HepG2 (cell line): ENCODE results near the gene PHKG1. TPM values are rescaled to one million over a fixed set of nuclear protein-coding genes. Genes with fewer than 3 reads are reported as not detected.

ENCODE experiments used
- BCLAF1 ChIP-seq: fragments of 450-650 bp; IDR thresholded peaks from 2 replicates; pipeline ENCODE4 v1.6.1; 2017; ENCODE audit warnings: mild to moderate bottlenecking
- CEBPG ChIP-seq: IDR thresholded peaks from 2 replicates; pipeline ENCODE4 v1.6.1; 2016
- CHCHD3 ChIP-seq: sonication (generic); formaldehyde crosslinking; IDR thresholded peaks from 2 replicates; pipeline ENCODE4 v1.8.0; 2022; ENCODE audit warnings: mild to moderate bottlenecking, missing genetic modification reagents, moderate library complexity
- ELF3 ChIP-seq: IDR thresholded peaks from 2 replicates; pipeline ENCODE4 v1.6.1; 2016; ENCODE audit warnings: missing genetic modification reagents, missing compliant biosample characterization
- HIVEP1 ChIP-seq: sonication (generic); formaldehyde crosslinking; IDR thresholded peaks from 2 replicates; pipeline ENCODE4 v1.4.0; 2020; ENCODE audit warnings: mild to moderate bottlenecking, missing genetic modification reagents
- KDM1A ChIP-seq: IDR thresholded peaks from 2 replicates; pipeline ENCODE4 v1.6.1; 2016; ENCODE audit warnings: missing compliant biosample characterization
- NR2F2 ChIP-seq: IDR thresholded peaks from 2 replicates; pipeline ENCODE4 v1.6.1; 2012; ENCODE audit warnings: low read depth, inconsistent platforms, borderline replicate concordance
- RFXANK ChIP-seq: IDR thresholded peaks from 2 replicates; pipeline ENCODE4 v1.6.1; 2016
- TBL1XR1 ChIP-seq: fragments of 150-350 bp; IDR thresholded peaks from 2 replicates; pipeline ENCODE4 v1.6.1; 2014; ENCODE audit warnings: borderline replicate concordance, low read length; ENCODE audit not compliant: partially characterized antibody
- TOE1 ChIP-seq: sonication (generic); formaldehyde crosslinking; IDR thresholded peaks from 2 replicates; pipeline ENCODE4 v1.4.0; 2020; ENCODE audit warnings: mild to moderate bottlenecking, missing genetic modification reagents
- ZEB1 ChIP-seq: IDR thresholded peaks from 2 replicates; pipeline ENCODE4 v1.6.1; 2012; ENCODE audit warnings: mild to moderate bottlenecking, low read depth, inconsistent platforms; ENCODE audit not compliant: insufficient replicate concordance
- ZFP37 ChIP-seq: sonication (generic); formaldehyde crosslinking; IDR thresholded peaks from 2 replicates; pipeline ENCODE4 v1.4.0; 2020; ENCODE audit warnings: missing genetic modification reagents, borderline replicate concordance
- ZFP90 ChIP-seq: sonication (generic); formaldehyde crosslinking; IDR thresholded peaks from 2 replicates; pipeline ENCODE4 v1.8.0; 2022; ENCODE audit warnings: missing genetic modification reagents, mild to moderate bottlenecking, inconsistent platforms, borderline replicate concordance
- ZFY ChIP-seq: sonication (generic); formaldehyde crosslinking; IDR thresholded peaks from 2 replicates; pipeline ENCODE4 v1.4.0; 2020; ENCODE audit warnings: missing genetic modification reagents
- ZNF282 ChIP-seq: fragments of 450-650 bp; IDR thresholded peaks from 2 replicates; pipeline ENCODE4 v1.6.1; 2018; ENCODE audit not compliant: partially characterized antibody
- ZNF317 ChIP-seq: sonication (generic); formaldehyde crosslinking; IDR thresholded peaks from 2 replicates; pipeline ENCODE4 v1.5.0; 2020; ENCODE audit warnings: mild to moderate bottlenecking, missing genetic modification reagents
- ZNF513 ChIP-seq: sonication (generic); formaldehyde crosslinking; conservative IDR thresholded peaks from 2 replicates; pipeline ENCODE4 v1.5.0; 2020; ENCODE audit warnings: missing genetic modification reagents
- ZNF549 ChIP-seq: sonication (generic); formaldehyde crosslinking; IDR thresholded peaks from 2 replicates; pipeline ENCODE4 v1.5.0; 2020; ENCODE audit warnings: missing genetic modification reagents
- ZNF550 ChIP-seq: sonication (generic); formaldehyde crosslinking; IDR thresholded peaks from 2 replicates; pipeline ENCODE4 v1.4.0; 2020; ENCODE audit warnings: mild to moderate bottlenecking, missing genetic modification reagents, borderline replicate concordance
- ZNF589 ChIP-seq: sonication (generic); formaldehyde crosslinking; conservative IDR thresholded peaks from 2 replicates; pipeline ENCODE4 v1.8.0; 2022; ENCODE audit warnings: mild to moderate bottlenecking, moderate library complexity, missing genetic modification reagents
- ZNF703 ChIP-seq: sonication (generic); formaldehyde crosslinking; IDR thresholded peaks from 2 replicates; pipeline ENCODE4 v1.5.1; 2020; ENCODE audit warnings: missing genetic modification reagents, mild to moderate bottlenecking, moderate library complexity, borderline replicate concordance
- ZSCAN25 ChIP-seq: sonication (generic); formaldehyde crosslinking; IDR thresholded peaks from 2 replicates; pipeline ENCODE4 v1.8.0; 2022; ENCODE audit warnings: mild to moderate bottlenecking, missing genetic modification reagents
- polyA plus RNA-seq, 8 experiments: library from polyadenylated mRNA; depleted of rRNA in 3 of 8; stranded (reverse) in 7 of 8; unstranded in 1 of 8; fragments of >200 nt; fragmentation: Illumina TruSeq in 4 of 8; extraction: Trizol in 4 of 8; gene quantifications; 2 replicates each; pipeline versions ENCODE4 v1.2.1 to v1.2.3, GENCODE V29; 2011 to 2016; ENCODE audit warnings: low read depth in 4 of 8, missing spikeins in 1 of 8, mixed read lengths in 1 of 8; ENCODE audit not compliant: insufficient read depth in 1 of 8
- total RNA-seq, 5 experiments: library from RNA; depleted of rRNA; stranded (reverse); fragments of >200 nt; fragmentation: Illumina TruSeq; extraction: Trizol; gene quantifications; 2 replicates each; pipeline ENCODE4 v1.2.3, GENCODE V29; 2016; ENCODE audit warnings: low read depth in 1 of 5
- TF ChIP-seq, protein P1 (sequence below): sonication (generic); formaldehyde crosslinking; IDR thresholded peaks from 2 replicates; pipeline ENCODE4 v1.4.0; 2020; ENCODE audit warnings: missing genetic modification reagents, mild to moderate bottlenecking, borderline replicate concordance
- TF ChIP-seq, protein P2 (sequence below): IDR thresholded peaks from 2 replicates; pipeline ENCODE4 v1.6.1; 2012; ENCODE audit warnings: low read depth, low read length, improper control_type of control experiment

PHKG1 gene
- total and polyA plus RNA-seq, 2 of the 13 experiments (the other 11 are each of a cell fraction or from before 2014, with no cell fraction given) = 0.44 to 0.71 TPM

- no peak for TF ChIP-seq ZNF589 (CRISPR knock-in tag)
- 0 out of 2 replicates have a peak, but pooled peaks have one; percentile 18 for TF ChIP-seq TOE1 (CRISPR knock-in tag)
- peak; percentile 86; the same call in 1 of the 2 replicates for TF ChIP-seq HIVEP1
- peak; percentile 57; the same call in 1 of the 2 replicates for TF ChIP-seq ZFP90 (CRISPR knock-in tag)
- no peak; the same call in 1 of the 2 replicates for TF ChIP-seq ZNF549 (CRISPR knock-in tag)
- no peak; the same call in 1 of the 2 replicates for TF ChIP-seq RFXANK (CRISPR knock-in tag)
- no peak for TF ChIP-seq KDM1A
- TF ChIP-seq TBL1XR1 = no peak
- TF ChIP-seq ZFY (CRISPR knock-in tag) = peak; percentile 85
- no peak for TF ChIP-seq CHCHD3
- TF ChIP-seq ZNF317 (CRISPR knock-in tag) = peak; percentile 65; the same call in 1 of the 2 replicates
- TF ChIP-seq ZSCAN25 (CRISPR knock-in tag) = peak; percentile 72; the same call in 1 of the 2 replicates
- TF ChIP-seq ZFP37 = no peak
- TF ChIP-seq, protein P1, sequence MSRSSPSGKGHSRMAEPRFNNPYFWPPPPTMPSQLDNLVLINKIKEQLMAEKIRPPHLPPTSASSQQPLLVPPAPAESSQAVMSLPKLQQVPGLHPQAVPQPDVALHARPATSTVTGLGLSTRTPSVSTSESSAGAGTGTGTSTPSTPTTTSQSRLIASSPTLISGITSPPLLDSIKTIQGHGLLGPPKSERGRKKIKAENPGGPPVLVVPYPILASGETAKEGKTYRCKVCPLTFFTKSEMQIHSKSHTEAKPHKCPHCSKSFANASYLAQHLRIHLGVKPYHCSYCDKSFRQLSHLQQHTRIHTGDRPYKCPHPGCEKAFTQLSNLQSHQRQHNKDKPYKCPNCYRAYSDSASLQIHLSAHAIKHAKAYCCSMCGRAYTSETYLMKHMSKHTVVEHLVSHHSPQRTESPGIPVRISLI (CRISPR knock-in tag) = no peak
- TF ChIP-seq BCLAF1 = no peak
- no peak for TF ChIP-seq ZEB1
- peak; percentile 85 for TF ChIP-seq CEBPG (CRISPR knock-in tag)
- TF ChIP-seq ZNF703 (CRISPR knock-in tag) = no peak
- peak; percentile 57; the same call in 1 of the 2 replicates for TF ChIP-seq ZNF513 (CRISPR knock-in tag)
- TF ChIP-seq ZNF282 = no peak
- TF ChIP-seq ELF3 = peak; percentile 49; the same call in 1 of the 2 replicates
- TF ChIP-seq NR2F2 = no peak
- TF ChIP-seq ZNF550 (CRISPR knock-in tag) = no peak
- TF ChIP-seq, protein P2, sequence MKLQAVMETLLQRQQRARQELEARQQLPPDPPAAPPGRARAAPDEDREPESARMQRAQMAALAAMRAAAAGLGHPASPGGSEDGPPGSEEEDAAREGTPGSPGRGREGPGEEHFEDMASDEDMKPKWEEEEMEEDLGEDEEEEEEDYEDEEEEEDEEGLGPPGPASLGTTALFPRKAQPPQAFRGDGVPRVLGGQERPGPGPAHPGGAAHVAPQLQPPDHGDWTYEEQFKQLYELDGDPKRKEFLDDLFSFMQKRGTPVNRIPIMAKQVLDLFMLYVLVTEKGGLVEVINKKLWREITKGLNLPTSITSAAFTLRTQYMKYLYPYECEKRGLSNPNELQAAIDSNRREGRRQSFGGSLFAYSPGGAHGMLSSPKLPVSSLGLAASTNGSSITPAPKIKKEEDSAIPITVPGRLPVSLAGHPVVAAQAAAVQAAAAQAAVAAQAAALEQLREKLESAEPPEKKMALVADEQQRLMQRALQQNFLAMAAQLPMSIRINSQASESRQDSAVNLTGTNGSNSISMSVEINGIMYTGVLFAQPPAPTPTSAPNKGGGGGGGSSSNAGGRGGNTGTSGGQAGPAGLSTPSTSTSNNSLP = no peak
These were observed 28.7 kb downstream of the PHKG1 start, which contains the start of gene SUMF2 (continued) for GRCh38 chr7:56063882-56064625.
